Adipocyte (in vitro differentiated cells): Measurements from ENCODE around the gene CORIN.

Experiments
- DNase-seq: peaks from one replicate; pipeline ENCODE4 v3.0.0-alpha.2; 2015; ENCODE audit warnings: low read depth
- H3K27me3 ChIP-seq: replicated peaks from 2 replicates; pipeline ENCODE4 v1.7.0; 2013; ENCODE audit warnings: mild to moderate bottlenecking, low read length, moderate library complexity; ENCODE audit not compliant: control insufficient read depth, insufficient read depth
- H3K36me3 ChIP-seq: 2 replicates; pipeline ENCODE4 v1.7.0; 2013; ENCODE audit warnings: low read length, mild to moderate bottlenecking, moderate library complexity; ENCODE audit not compliant: control insufficient read depth, insufficient read depth, severe bottlenecking
- H3K4me1 ChIP-seq: 2 replicates; pipeline ENCODE4 v1.7.0; 2013; ENCODE audit warnings: mild to moderate bottlenecking, low read length, moderate library complexity; ENCODE audit not compliant: control insufficient read depth, insufficient read depth
- H3K4me3 ChIP-seq: 2 replicates; pipeline ENCODE4 v1.7.0; 2013; ENCODE audit warnings: mild to moderate bottlenecking, low read length, moderate library complexity
- H3K9ac ChIP-seq: 2 replicates; pipeline ENCODE4 v1.7.0; 2013; ENCODE audit warnings: mild to moderate bottlenecking, low read length, moderate library complexity
- H3K9me3 ChIP-seq: 2 replicates; pipeline ENCODE4 v1.7.0; 2013; ENCODE audit warnings: mild to moderate bottlenecking, low read length, moderate library complexity; ENCODE audit not compliant: control insufficient read depth

The CORIN gene

GRCh38 chr4:47831026-47831679 is 6.7 kb downstream of the CORIN start:
- no peak for DNase-seq
- Histone ChIP-seq H3K36me3 (no peaks in the 10 kb centered on the region), H3K4me3 (no peak overlapping the region), H3K27me3 (peaks cover 15% of the 10 kb centered on the region), H3K9me3 (peaks cover 10% of the 10 kb centered on the region), H3K9ac (no peak overlapping the region), H3K4me1 (peaks cover 4% of the 10 kb centered on the region)

- H3K9ac ChIP-seq = no peak overlapping the region
Observed at GRCh38 chr4:47830265-47831025, 7.4 kb downstream of the CORIN start.

GRCh38 chr4:47829438-47829837 is 8.4 kb downstream of the CORIN start:
- H3K36me3 ChIP-seq = no peaks in the 10 kb centered on the region
- peaks cover 10% of the 10 kb centered on the region for H3K9me3 ChIP-seq
- H3K9ac ChIP-seq = no peak overlapping the region
- H3K4me1 ChIP-seq = no peaks in the 10 kb centered on the region
- peaks cover 8% of the 10 kb centered on the region for H3K27me3 ChIP-seq
- H3K4me3 ChIP-seq = no peak overlapping the region
- no peak for DNase-seq

More at GRCh38 chr4:47830265-47831025, 7.4 kb downstream of the CORIN start:
- Histone ChIP-seq H3K4me1 (no peaks in the 10 kb centered on the region), H3K27me3 (peaks cover 13% of the 10 kb centered on the region), H3K9me3 (peaks cover 10% of the 10 kb centered on the region), H3K4me3 (no peak overlapping the region), H3K36me3 (no peaks in the 10 kb centered on the region)
- DNase-seq = no peak

- no peak for DNase-seq
- Histone ChIP-seq H3K27me3 (peaks cover 5% of the 10 kb centered on the region), H3K9me3 (no peaks in the 10 kb centered on the region), H3K4me1 (no peaks in the 10 kb centered on the region), H3K9ac (no peak overlapping the region), H3K4me3 (no peak overlapping the region), H3K36me3 (no peaks in the 10 kb centered on the region)
Observed at GRCh38 chr4:47827343-47828047, 10.4 kb downstream of the CORIN start.

- Histone ChIP-seq H3K4me3 (no peak overlapping the region), H3K36me3 (no peaks in the 10 kb centered on the region), H3K9me3 (no peaks in the 10 kb centered on the region), H3K4me1 (no peaks in the 10 kb centered on the region), H3K9ac (no peak overlapping the region), H3K27me3 (peaks cover 5% of the 10 kb centered on the region)
- DNase-seq = no peak
Observed at GRCh38 chr4:47824840-47825239, 13.0 kb downstream of the CORIN start.

- Histone ChIP-seq H3K9me3 (no peaks in the 10 kb centered on the region), H3K9ac (no peak overlapping the region), H3K27me3 (peaks cover 4% of the 10 kb centered on the region), H3K4me3 (no peak overlapping the region), H3K4me1 (peaks cover 4% of the 10 kb centered on the region), H3K36me3 (no peaks in the 10 kb centered on the region)
- no peak for DNase-seq
Observed at GRCh38 chr4:47819178-47819577, 18.7 kb downstream of the CORIN start.

- no peaks in the 10 kb centered on the region for H3K9me3 ChIP-seq
- DNase-seq = no peak
- no peak overlapping the region for H3K4me3 ChIP-seq
- H3K27me3 ChIP-seq = peaks cover 4% of the 10 kb centered on the region
- H3K4me1 ChIP-seq = peaks cover 4% of the 10 kb centered on the region
- no peak overlapping the region for H3K9ac ChIP-seq
- H3K36me3 ChIP-seq = no peaks in the 10 kb centered on the region
Observed at GRCh38 chr4:47817275-47817674, 20.6 kb downstream of the CORIN start.

- no peak overlapping the region for H3K9ac ChIP-seq
- H3K9me3 ChIP-seq = no peaks in the 10 kb centered on the region
- H3K27me3 ChIP-seq = peaks cover 4% of the 10 kb centered on the region
- H3K36me3 ChIP-seq = no peaks in the 10 kb centered on the region
- peaks cover 4% of the 10 kb centered on the region for H3K4me1 ChIP-seq
- peak; percentile 18 for DNase-seq
- H3K4me3 ChIP-seq = no peak overlapping the region
Observed at GRCh38 chr4:47816748-47817147, 21.1 kb downstream of the CORIN start.

- DNase-seq = peak; percentile 65
- Histone ChIP-seq H3K27me3 (peaks cover 4% of the 10 kb centered on the region), H3K4me3 (peak overlapping the region; percentile 22), H3K9ac (no peak overlapping the region), H3K4me1 (peaks cover 4% of the 10 kb centered on the region), H3K9me3 (no peaks in the 10 kb centered on the region), H3K36me3 (no peaks in the 10 kb centered on the region)
Observed at GRCh38 chr4:47814618-47815295, 23.1 kb downstream of the CORIN start.

GRCh38 chr4:47809654-47810203 is 28.1 kb downstream of the CORIN start:
- Histone ChIP-seq H3K9me3 (no peaks in the 10 kb centered on the region), H3K4me1 (peaks cover under 1% of the 10 kb centered on the region), H3K36me3 (no peaks in the 10 kb centered on the region), H3K9ac (no peak overlapping the region), H3K4me3 (no peak overlapping the region), H3K27me3 (no peaks in the 10 kb centered on the region)
- DNase-seq = no peak

- no peaks in the 10 kb centered on the region for H3K36me3 ChIP-seq
- H3K4me3 ChIP-seq = no peak overlapping the region
- no peak for DNase-seq
- H3K9ac ChIP-seq = no peak overlapping the region
- H3K9me3 ChIP-seq = peaks cover 6% of the 10 kb centered on the region
- no peaks in the 10 kb centered on the region for H3K4me1 ChIP-seq
- no peaks in the 10 kb centered on the region for H3K27me3 ChIP-seq
Observed at GRCh38 chr4:47804598-47804997, 33.3 kb downstream of the CORIN start.
